Endothelial cell of hepatic sinusoid (primary cell): ENCODE measurements around the gene TLX2.

Experiments used
- in situ Hi-C: cut with HindIII; loops from 2 replicates; pipeline ENCODE4 v1.10.0; 2017; ENCODE audit warnings: low sequenced_read_pairs

Gene TLX2

GRCh38 chr2:74496997-74497776 lies 17.1 kb upstream of the TLX2 start:
- in situ Hi-C loops, result no loop called here

GRCh38 chr2:74497777-74498499 lies 16.3 kb upstream of the TLX2 start:
- in situ Hi-C loops, result no loop called here

- in situ Hi-C loops, result no loop called here
These were observed 15.6 kb upstream of the TLX2 start for GRCh38 chr2:74498500-74499266.

- in situ Hi-C loops, result no loop called here
These were observed 14.8 kb upstream of the TLX2 start, which contains the start of gene LBX2 for GRCh38 chr2:74499267-74499939. TSS of gene LBX2 (minus strand) at chr2:74499603. CDS start at chr2:74499537, 66 bp downstream.

GRCh38 chr2:74499940-74500577 lies 14.2 kb upstream of the TLX2 start:
- in situ Hi-C loops, result no loop called here

GRCh38 chr2:74500578-74500946 lies 13.7 kb upstream of the TLX2 start:
- in situ Hi-C loops, result no loop called here

- in situ Hi-C loops, result no loop called here
These were observed 12.7 kb upstream of the TLX2 start for GRCh38 chr2:74501335-74502071.

GRCh38 chr2:74502147-74502719 lies 12.0 kb upstream of the TLX2 start:
- in situ Hi-C loops, result no loop called here

GRCh38 chr2:74502720-74503505 lies 11.3 kb upstream of the TLX2 start:
- in situ Hi-C loops, result no loop called here

GRCh38 chr2:74503506-74504475 lies 10.5 kb upstream of the TLX2 start:
- in situ Hi-C loops, result no loop called here

- in situ Hi-C loops, result no loop called here
These were observed 9.7 kb upstream of the TLX2 start for GRCh38 chr2:74504591-74504990.

- in situ Hi-C loops, result no loop called here
These were observed 8.6 kb upstream of the TLX2 start for GRCh38 chr2:74505448-74506246.

- in situ Hi-C loops, result no loop called here
These were observed 6.9 kb upstream of the TLX2 start, which contains the start of gene PCGF1 for GRCh38 chr2:74507145-74507925. TSS of gene PCGF1 (minus strand) at chr2:74507695. CDS start at chr2:74507668, 27 bp downstream.

GRCh38 chr2:74507926-74508520 lies 6.2 kb upstream of the TLX2 start:
- in situ Hi-C loops, result no loop called here

- in situ Hi-C loops, result no loop called here
These were observed 4.0 kb upstream of the TLX2 start for GRCh38 chr2:74510272-74510671.
